AG08395 (cell line): ENCODE measurements around the gene TFPT.

Experiments used
- DNase-seq: peaks from one replicate; pipeline ENCODE4 v3.0.0; 2012; ENCODE audit warnings: mixed read lengths, low spot score

The TFPT gene

DNA sequence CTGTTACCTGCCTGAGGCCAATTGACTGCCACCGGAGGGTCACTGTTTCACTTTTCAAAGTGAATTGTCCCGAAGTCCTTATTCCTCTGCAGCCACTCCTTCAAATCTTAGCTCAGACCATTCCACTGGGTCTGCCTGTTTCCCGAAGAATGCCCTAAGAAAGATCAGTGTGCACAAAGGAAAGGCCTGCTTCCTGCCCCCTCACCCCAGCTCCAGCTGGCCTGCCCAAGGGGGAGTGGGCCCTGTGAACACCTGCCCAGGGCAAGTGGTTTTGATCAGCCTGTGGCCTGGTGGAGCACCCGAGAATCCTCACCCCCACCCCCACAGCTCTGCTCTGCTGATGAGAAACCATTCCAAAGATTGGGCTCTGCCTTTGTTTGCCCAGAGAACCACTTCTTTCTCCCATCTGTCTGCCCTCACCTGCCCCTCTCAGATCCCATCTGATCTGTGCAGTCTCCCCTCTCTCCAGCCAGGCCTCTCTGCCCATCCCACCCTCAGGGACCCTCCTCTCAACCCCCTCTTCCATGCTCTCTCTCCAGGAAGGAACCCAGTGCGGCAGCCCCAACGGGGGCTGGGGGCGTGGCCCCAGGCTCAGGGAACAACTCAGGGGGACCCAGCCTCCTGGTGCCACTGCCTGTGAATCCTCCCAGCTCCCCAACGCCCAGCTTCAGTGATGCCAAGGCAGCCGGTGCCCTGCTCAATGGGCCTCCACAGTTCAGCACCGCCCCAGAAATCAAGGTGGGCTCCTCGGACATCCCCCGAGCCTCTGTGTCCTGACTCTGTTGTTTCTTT lies 33.8 kb upstream of the TFPT start:
- no peak for DNase-seq

DNA sequence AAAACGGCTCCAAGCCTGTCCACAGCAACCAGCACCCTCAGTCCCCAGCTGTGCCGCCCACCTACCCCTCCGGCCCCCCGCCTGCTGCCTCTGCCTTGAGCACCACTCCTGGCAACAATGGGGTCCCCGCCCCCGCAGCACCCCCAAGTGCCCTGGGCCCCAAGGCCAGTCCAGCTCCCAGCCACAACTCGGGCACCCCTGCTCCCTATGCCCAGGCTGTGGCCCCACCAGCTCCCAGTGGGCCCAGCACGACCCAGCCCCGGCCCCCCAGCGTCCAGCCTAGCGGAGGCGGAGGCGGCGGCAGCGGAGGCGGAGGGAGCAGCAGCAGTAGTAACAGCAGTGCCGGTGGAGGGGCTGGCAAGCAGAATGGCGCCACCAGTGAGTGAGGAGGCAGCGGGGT lies 32.7 kb upstream of the TFPT start:
- DNase-seq: no peak

DNA sequence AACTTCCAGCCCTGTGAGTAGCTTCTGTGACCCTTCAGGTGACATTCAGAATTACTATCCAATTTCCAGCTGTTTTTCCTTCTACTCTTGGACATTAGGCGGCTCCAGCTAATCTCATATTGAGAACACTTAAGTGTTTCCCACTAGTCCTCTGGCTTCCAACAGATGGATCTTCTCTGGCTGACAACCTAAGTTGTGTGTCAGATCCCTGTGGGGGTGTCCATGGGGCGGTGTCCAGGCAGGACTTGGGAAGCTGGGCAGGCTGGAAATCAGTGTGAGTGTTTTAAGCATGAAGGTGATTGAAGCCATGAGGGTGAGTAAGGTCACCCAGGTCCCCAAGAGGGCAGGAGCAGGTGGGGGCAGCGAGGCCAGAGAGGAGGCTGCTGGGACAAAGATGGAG lies 32.2 kb upstream of the TFPT start:
- DNase-seq: no peak

DNA sequence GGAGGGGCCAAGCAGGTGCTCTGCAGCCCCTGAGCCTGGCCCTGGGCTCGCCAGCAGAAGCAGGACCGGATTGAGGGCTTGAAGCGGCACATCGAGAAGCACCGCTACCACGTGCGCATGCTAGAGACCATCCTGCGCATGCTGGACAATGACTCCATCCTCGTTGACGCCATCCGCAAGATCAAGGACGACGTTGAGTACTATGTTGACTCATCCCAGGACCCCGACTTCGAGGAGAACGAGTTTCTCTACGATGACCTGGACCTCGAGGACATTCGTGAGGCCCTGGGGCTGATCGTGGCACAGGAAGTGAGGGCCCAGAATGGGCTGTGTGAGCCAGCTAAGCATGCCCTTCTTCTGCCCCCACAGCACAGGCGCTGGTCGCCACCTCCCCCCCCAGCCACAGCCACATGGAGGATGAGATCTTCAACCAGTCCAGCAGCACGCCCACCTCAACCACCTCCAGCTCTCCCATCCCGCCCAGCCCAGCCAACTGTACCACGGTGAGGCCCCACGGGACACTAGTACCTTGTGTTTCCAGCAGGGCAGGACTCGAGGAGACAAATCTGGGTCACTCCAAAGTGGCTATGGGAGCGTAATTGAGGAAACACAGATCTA lies 30.2 kb upstream of the TFPT start:
- no peak for DNase-seq

DNA sequence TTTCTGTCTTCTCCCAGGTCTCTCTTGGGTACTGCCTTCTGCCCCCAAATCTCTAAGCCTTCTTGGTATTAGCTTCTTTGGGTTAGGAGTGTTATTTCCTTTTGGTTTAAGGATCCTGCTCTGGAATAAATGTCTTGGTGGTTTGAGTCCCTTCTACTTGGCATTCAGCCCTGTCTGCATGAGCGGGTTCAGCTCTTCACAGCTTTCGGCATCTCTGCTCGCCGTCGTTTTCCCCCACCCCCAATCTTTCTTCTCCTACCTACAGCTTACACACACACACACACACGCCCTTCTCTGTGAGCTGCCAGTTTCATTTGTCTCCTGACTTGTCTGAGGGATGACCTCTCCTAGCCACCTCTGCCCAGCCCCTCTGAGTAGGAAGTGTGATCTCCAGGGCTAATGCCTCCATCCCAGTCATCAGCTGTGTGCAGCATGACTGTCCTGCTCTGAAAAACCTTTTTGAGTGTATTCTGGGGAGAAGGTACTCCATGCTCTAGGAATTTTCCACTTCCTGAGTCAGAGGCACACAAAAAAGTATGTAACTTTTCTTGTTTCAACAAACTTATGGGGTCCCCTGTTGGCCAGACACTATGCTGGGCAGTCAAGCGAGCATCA lies 26.8 kb upstream of the TFPT start:
- peak; percentile 25 for DNase-seq

DNA sequence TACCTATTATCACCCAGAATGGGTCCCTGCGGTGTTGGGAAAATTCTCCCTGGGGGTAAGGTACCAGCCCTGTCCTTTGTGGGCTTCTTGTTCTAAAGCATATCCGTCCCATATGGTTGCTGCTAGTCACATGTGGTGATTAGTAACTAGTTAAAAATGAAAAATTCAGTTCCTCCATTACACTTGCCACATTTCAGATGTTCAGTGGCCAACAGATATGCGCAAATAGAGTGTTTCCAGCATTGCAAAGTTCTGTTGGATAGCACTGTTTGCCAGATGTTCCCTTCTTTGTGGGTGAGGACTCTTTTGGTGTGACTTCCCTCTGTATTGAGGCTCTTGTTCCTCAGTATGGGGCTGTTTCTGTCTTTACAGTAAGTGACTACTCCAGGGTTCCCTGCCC lies 25.9 kb upstream of the TFPT start:
- DNase-seq: peak; percentile 60

DNA sequence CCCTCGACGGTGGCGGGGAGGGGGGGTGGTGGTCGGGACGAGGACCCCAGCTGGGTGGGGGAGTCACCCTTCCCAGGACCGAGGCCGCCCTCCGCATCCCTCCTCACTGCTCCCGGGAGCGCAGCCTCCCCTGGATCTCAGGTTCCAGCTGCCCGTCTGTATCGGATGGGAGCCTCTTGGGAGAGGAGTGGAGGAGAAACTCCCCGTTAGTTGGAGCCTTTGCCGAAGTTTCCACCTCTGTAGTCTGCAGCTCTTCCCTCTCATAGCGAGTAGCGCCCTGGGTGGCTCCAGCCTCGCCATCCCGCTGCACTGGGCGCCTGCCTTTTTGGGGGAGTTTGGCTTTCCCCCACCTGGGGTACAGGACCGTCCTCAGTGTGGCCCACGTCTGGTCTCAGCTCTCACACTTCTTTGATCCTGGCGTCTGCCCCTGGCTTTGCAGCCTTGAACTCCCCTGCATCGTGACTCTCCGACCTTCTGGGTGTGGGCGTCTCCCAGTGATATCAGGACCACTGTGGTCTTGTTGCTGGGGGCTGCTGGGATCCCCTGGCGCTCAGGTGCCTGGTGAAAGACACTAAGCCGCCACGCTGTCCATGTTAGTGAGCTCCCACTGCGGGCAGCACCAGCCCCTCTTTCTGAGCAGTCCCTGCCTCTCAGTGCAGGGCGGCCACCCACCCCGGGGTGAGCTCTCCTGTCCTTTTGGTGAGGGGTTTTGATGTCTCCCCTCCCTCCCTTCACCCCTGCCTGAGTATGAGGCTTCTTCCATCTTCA lies 23.2 kb upstream of the TFPT start:
- no peak for DNase-seq

DNA sequence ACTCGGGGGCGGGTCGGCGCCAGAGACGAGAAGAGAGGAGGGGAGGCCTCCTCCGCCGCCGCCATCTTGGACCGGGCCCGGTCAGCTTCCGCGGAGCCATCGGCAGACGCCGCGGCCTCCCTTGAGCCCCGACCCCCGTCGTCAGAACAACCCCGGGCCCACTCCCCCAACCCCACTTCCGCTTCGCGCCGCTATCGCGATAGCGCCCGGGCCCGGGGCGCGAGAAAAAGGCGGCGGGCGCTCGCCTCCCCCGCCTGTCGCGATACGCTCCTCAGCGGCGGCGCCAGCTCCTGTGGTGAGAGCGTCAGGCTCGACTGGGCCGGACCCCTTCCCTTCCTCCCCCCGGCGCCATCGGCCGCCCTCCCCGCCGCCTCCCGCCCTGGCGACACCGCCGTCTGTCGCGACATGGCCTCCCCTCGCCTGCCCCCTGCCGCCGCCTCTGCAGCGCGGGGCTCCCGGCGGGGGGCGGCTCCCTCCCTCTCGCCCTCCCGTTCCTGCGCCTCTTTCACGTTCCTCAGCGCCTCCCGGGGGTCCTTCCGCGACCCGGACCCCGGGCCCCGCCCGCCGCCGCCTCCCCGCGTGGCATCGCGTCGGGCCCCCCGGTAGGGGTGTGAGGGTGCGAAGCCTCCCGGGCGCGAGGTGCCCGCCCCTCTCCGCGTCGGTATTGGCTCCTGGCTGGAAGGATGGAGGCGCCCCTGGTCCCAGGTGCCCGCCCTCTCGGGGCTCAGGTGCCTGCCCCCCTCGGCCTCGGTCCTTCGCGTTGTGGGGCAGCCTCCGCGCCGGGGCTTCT lies 22.4 kb upstream of the TFPT start, which contains the start of gene CNOT3:
TSS of gene CNOT3 (plus strand) at position 64 of the 790 bp plus-strand sequence. CDS start 5,217 bp downstream, outside the sequence.
- no peak for DNase-seq

DNA sequence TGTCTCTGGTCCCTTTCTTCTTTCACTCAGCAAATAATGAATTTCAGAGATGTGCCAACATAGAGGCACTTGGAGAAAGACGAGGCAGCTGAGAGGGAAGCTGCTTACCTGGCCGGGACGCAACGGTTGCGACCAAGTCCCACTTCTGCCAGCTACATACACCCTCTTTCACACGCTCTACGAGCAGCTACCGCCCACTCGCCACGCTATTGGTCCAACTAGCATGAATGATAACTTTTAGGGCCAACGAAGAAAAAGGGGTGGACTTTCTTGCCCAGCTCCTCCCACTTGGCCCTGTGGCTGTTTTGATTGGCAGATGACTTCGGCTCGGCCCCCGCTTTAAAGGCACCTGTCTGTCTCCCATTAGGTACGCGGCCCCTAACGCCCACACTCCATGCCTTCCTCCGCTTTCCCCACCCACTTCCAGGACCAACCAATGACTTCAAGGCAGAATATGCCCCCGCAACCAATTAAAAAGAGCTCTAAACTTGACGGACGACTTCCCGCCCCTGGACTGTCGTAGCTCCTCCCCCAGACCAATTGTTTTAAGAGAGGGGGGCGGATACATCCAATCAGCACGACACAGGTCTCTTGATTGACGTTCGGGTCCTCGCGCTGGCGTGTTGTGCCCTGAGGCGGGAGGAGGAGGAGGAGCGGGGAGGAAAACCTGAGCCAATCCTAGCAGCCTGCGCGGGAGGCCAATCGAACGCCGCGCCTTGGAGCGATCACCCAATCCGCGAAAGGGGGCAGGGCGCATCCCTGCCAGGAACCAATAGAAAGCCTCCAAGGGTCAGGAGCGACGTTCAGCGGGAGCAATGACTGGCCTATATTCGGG lies 21.6 kb upstream of the TFPT start:
- peak; percentile 99 for DNase-seq

DNA sequence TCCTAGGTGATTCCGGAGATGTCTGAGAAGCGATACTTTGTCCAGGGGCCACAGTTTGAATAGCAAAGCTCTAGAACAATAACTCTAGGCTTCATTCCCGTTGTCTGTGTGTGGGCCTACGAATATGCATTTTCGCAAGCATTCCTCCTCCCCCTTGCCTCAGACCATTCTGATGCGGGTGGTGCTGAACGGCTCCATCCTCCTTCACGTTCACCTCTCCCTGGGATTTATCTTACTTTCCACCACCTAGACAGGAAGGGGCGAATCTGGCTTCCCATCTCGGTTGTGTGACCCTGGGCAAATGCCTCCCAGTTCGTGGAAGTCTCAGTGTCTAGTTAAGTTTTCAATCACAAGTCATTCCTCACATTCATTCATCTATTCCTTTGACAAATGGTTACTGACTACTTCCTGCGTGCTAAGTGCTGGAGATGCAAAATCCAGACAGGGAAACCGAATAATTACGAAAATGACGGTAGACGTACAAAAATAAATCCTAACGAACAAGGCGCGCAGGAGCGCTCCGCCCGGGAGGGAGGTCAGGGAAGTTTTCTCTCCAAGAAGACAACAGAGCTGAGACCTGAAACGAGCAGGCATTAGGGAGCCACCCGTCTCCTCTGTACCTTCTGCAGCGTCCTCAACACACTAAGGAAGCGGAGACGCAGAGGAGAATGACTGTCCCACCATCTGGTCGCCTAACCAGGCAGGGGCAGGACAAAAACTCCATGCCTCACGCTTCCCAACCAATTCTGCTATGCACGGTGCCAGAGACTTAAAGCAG lies 20.8 kb upstream of the TFPT start:
- DNase-seq: no peak

DNA sequence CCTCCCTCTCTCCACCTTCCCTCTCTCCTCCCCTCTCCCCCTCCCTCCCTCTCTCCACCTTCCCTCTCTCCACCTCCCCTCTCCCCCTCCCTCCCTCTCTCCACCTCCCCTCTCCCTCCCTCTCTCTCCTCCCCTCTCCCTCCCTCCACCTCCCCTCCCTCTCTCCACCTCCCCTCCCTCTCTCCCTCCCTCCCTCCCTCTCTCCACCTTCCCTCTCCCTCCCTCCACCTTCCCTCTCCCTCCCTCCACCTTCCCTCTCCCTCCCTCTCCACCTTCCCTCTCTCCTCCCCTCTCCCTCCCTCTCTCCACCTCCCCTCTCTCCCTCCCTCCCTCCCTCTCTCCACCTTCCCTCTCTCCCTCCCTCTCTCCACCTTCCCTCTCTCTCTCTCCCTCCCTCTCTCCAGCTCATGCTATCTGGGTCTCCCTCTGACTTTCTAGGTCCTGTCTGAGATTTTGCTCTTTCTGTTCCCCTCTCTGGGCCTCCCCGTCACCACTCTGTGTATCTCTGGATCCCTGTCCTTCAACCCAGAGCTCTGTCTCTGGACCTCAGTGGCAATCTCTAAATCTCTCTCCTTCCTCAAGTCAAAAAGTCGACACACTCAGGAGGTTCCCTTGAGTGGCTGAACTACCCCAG lies 18.6 kb upstream of the TFPT start:
- DNase-seq: no peak

DNA sequence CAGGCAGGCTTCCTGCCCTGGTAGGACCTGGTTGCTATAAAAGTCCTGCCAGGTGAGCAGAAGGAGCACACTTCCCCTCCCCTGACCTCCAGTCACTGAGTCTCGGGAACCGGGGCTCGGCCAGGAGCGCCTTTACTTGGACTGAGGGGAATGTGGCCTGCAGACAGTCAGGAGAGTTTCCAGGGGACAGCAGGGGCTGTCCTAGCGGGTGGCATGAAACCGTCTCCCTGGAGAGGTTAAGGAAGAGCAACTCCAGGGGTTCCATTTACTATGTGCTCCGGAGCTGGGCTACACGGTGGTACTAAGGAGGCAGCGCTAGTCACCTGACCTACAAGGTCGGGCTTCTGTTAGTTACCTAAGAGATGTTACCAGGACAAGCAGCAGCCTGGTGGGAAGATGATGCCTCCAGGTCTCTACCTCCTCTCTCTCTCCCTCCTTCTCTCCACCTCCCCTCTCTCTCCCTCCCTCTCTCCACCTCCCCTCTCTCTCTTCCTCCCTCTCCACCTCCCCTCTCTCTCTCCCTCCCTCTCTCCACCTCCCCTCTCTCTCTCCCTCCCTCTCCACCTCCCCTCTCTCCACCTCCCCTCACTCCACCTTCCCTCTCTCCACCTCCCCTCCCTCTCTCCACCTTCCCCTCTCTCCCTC lies 18.0 kb upstream of the TFPT start:
- DNase-seq: no peak

DNA sequence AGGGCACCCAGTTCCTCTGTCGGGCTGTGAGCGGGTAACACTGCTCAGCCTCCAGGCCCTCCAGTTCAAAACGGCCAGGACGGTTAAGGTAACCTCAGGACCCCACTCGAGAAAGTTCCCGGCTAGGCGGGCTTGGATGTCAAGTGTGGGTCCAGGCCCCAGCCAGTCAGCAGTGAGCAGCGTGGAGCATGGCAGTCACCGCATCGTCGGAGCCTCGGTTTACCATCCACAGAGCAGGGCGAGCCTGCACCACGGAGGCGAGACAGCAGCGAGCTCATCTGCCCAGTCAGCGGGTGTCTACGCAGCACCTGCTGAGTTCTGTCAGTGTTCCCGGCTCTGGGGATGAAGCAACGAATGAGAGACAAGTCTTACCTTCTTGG lies 14.2 kb upstream of the TFPT start:
- DNase-seq: no peak

DNA sequence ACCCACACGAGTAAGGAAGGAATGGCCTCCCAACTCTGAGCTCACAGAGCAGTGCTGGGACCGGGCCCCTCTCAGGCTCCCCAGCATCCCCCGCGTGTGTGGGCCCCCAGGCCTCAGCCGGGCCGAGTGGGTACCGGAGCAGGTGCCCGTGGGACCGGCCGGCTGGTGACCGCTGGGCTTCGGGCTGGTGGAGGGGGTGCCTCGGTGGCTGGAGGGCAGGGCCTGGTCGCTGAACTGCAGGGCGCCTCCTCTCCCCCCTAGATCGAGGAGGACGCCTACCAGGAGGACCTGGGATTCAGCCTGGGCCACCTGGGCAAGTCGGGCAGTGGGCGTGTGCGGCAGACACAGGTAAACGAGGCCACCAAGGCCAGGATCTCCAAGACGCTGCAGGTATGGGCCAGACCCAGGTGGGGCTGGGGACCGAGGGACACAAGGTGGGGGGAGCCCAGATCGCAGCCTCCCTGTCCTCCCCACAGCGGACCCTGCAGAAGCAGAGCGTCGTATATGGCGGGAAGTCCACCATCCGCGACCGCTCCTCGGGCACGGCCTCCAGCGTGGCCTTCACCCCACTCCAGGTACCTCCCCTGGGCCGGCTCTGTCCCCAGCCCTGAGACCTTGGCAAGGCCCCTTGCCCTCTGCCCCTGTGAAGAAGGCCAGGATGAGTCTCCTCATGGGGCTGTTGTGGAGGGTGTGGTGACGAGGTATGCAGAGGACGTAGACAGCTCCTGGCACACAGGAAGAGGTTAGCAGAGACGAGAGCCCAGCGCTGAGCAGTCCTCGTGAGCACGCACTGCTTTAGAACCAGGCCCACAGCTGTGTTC lies 13.5 kb upstream of the TFPT start:
- no peak for DNase-seq

DNA sequence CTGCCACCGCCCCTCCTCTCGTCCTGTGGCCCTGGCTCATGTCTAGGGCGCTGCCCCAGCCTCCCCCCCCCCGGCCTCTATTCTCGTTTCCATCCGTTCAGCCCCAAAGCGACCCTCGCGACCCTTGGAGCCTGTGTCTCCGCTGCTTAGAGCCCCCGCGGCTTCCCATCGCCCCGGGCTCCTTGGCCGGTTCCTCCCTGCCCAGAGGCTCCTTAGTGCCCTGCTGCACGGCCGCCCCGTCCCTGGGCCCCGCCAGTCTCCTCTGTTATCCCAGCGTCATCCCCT lies 12.9 kb upstream of the TFPT start:
- DNase-seq: no peak

DNA sequence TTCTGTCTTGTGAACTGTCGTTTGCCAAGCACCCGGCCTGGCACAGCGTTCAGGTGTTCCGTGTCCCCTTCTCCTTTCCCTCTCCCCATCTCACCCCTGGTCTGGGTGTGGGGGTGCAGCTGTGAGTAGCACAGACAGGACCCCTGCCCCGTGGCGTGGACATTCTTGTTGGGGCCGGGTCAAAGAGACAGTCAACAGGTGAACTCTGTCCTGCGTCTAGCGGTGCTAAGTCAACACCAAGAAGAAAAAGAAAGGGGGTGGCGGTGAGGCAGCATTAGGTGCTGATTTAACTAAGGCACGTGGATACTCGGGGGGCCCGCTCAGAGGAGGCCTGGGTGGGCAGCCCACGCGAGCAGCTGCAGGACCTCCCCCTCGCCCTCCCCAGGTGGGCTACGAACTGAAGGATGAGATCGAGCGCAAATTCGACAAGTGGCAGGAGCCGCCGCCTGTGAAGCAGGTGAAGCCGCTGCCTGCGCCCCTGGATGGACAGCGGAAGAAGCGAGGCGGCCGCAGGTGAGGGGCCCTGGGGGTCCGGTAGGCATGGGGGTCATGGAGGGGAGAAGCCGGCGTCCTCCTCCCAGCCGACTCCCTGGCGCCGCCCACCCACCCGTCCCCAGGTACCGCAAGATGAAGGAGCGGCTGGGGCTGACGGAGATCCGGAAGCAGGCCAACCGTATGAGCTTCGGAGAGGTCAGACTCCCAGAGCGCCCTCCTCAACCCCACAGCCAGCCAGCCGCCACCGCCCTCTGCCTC lies 12.4 kb upstream of the TFPT start:
- no peak for DNase-seq

DNA sequence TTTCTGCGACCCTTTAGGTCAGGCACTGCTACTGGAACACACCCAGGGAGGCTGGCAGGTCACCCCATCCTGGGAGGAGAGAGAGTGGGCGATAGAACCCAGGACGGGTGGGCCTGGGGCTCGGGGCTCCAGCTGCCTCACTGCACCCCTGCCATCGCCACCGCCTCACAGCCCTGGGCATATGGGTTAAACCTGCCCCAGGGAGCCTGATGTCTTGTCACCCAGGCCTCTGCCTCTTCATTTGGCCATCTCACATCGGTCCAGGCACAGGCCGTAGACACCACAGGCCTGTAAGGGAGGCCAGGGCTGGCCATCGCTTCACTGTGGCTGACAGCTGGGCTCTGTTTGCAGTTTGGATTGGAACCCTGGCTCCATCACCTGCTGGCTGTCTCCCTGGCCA lies 10.3 kb upstream of the TFPT start:
- DNase-seq: no peak

DNA sequence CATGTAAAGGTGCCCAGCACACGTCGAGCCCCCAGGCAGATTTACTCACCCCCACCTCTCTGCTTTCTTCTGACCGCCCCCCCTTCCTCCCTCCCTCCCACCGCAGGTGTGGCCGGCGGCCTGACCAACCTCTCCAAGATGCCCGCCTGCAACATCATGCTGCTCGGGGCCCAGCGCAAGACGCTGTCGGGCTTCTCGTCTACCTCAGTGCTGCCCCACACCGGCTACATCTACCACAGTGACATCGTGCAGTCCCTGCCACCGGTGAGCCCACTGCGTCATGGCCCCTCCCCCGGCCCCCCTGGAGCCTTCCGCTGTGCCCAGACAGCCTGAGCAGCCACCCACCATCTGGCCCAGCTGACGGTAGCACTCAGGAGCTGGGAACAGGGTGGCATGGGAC lies 8.9 kb upstream of the TFPT start:
- no peak for DNase-seq
